Measurements from ENCODE around the gene FSIP1.

Gene FSIP1

GRCh38 chr15:39783244-39783820 is 691 bp upstream of the FSIP1 start:
- TF ChIP-seq CTCF (IDR thresholded peaks at IDR 0.05; ENCODE audit: low read depth, low read length, missing control alignments): no peak
- in situ Hi-C loops (cut with HindIII; ENCODE audit: low pct_ligation_motif_present, low sequenced_read_pairs): no loop called here
- Histone ChIP-seq H3K36me3 (replicated peaks) (no peaks in the 10 kb centered on the region), H3K27ac (peak overlapping the region; percentile 58), H3K27me3 (replicated peaks) (no peaks in the 10 kb centered on the region), H3K4me3 (ENCODE audit: low read depth, low read length) (peak overlapping the region; percentile 80)
- DNase-seq: no peak

- in situ Hi-C loops (cut with HindIII; ENCODE audit: low pct_ligation_motif_present, low sequenced_read_pairs): no loop called here
- no peak for TF ChIP-seq CTCF (IDR thresholded peaks at IDR 0.05; ENCODE audit: low read depth, low read length, missing control alignments)
- H3K27me3 ChIP-seq (replicated peaks): no peaks in the 10 kb centered on the region
- H3K4me3 ChIP-seq (ENCODE audit: low read depth, low read length): peak overlapping the region; percentile 43
- H3K27ac ChIP-seq: no peak overlapping the region
- no peak for DNase-seq
- H3K36me3 ChIP-seq (replicated peaks): no peaks in the 10 kb centered on the region
Observed at GRCh38 chr15:39781967-39782302, 706 bp downstream of the FSIP1 start.

- in situ Hi-C loops (cut with HindIII; ENCODE audit: low pct_ligation_motif_present, low sequenced_read_pairs): no loop called here
- no peaks in the 10 kb centered on the region for H3K36me3 ChIP-seq (replicated peaks)
- no peak overlapping the region for H3K27ac ChIP-seq
- no peaks in the 10 kb centered on the region for H3K27me3 ChIP-seq (replicated peaks)
- DNase-seq: no peak
- H3K4me3 ChIP-seq (ENCODE audit: low read depth, low read length): no peak overlapping the region
- TF ChIP-seq CTCF (IDR thresholded peaks at IDR 0.05; ENCODE audit: low read depth, low read length, missing control alignments): no peak
Observed at GRCh38 chr15:39781147-39781966, 1.3 kb downstream of the FSIP1 start.

GRCh38 chr15:39778021-39778420 is 4.6 kb downstream of the FSIP1 start:
- Histone ChIP-seq H3K27ac (no peak overlapping the region), H3K36me3 (replicated peaks) (no peaks in the 10 kb centered on the region), H3K4me3 (ENCODE audit: low read depth, low read length) (no peak overlapping the region), H3K27me3 (replicated peaks) (no peaks in the 10 kb centered on the region)
- in situ Hi-C loops (cut with HindIII; ENCODE audit: low pct_ligation_motif_present, low sequenced_read_pairs): no loop called here
- DNase-seq: no peak
- TF ChIP-seq CTCF (IDR thresholded peaks at IDR 0.05; ENCODE audit: low read depth, low read length, missing control alignments): no peak

GRCh38 chr15:39777496-39777895 is 5.1 kb downstream of the FSIP1 start:
- no peaks in the 10 kb centered on the region for H3K27me3 ChIP-seq (replicated peaks)
- no peak overlapping the region for H3K4me3 ChIP-seq (ENCODE audit: low read depth, low read length)
- TF ChIP-seq CTCF (IDR thresholded peaks at IDR 0.05; ENCODE audit: low read depth, low read length, missing control alignments): no peak
- no peak overlapping the region for H3K27ac ChIP-seq
- in situ Hi-C loops (cut with HindIII; ENCODE audit: low pct_ligation_motif_present, low sequenced_read_pairs): no loop called here
- no peaks in the 10 kb centered on the region for H3K36me3 ChIP-seq (replicated peaks)
- no peak for DNase-seq

Measured in brain microvascular endothelial cell (primary cell).